Stimulated activated CD4-positive, alpha-beta T cell treated with anti-CD3 and anti-CD28 coated beads, Interleukin-15, amount 100 ng/mL, for 48 hours (primary cell): ENCODE results near the gene C3orf20.

Experiments used
- DNase-seq, 2 donors: peaks; one replicate each; pipeline ENCODE4 v3.0.0-alpha.2; 2020; ENCODE audit warnings: low read depth in 2 of 2

C3orf20 gene

DNA sequence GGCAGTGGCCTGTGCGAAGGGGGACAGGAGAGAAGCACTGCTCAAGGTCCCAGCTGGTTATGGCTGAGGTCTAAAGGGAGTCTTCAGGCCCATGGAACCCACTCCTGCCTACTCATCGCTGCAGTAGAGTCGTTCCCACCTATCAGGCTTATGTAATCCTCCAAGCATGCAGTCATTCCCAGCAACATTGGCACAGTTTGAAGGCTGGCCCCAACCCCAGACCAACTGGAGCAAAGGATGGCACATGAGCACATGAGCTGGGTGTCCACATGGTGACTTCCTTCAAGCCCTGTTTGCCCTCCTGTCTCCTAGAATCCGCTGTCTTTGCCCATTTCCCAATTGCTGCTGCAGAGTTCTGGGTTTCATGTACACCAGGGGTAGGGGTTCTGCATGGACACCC lies 83.4 kb downstream of the C3orf20 start:
- no peak for DNase-seq

- DNase-seq = no peak
Measured at GRCh38 chr3:14758959-14759358, 84.0 kb downstream of the C3orf20 start.

DNA sequence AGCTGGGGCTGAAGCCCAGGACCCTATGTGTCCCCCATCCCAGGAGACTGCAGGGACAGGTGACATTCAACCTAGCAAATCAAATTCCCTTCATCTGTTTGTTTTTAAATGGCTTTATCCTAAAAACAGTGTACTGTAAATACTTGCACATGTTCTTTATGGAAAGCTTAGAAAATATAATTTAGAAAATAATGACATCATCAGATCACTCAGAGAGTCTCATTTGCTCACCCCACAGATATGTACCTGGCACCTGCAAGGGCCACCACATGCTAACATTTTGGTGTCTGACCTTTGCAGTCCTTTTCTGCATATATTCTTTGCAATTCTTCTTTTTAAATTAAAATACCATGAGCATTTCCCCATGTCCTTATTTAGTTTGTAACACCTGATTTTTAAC lies 85.2 kb downstream of the C3orf20 start:
- DNase-seq = no peak

GRCh38 chr3:14761121-14761672 lies 86.3 kb downstream of the C3orf20 start:
- no peak for DNase-seq

DNA sequence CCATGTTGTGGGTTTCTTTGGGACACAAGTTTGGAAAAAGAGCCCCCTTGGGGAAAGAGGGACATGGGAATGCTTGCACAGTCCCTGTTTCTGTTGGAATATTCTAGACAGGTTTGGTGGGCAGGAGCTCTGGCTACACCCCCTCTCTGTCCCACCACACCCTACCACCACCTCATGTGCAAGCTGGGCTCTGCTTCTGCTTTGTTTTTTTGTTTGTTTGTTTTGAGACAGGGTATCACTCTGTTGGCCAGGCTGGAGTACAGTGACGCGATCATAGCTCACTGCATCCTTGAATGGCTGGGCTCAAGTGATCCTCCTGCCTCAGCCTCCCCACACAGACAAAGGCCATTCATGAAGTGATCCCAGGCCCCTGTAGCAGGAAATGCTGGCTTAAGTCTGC lies 86.9 kb downstream of the C3orf20 start:
- DNase-seq = no peak

DNA sequence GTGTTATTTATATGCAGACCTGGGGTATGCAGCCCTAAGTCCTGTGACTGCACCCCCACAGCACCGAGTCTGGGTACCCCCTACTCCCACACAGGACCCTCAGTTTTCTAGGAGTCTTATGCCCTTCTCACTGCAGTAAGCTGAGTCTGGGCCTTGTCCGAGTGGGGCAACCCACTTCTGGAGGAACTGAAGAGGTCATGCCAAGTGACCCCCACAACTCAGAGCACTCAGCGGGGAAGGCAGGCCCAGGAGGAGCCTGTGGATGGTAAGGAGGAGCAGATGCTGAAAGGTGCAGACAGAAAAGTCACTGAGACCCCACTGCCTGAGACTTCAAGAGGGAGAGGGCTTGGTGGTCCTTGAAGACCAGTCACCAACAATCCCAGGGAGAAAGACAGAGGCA lies 87.8 kb downstream of the C3orf20 start:
- DNase-seq = no peak

- no peak for DNase-seq
Measured at GRCh38 chr3:14764331-14765059, 89.6 kb downstream of the C3orf20 start.

- no peak for DNase-seq
Measured at GRCh38 chr3:14765060-14765400, 90.1 kb downstream of the C3orf20 start.

- no peak for DNase-seq
Measured at GRCh38 chr3:14765576-14766427, 90.9 kb downstream of the C3orf20 start.

DNA sequence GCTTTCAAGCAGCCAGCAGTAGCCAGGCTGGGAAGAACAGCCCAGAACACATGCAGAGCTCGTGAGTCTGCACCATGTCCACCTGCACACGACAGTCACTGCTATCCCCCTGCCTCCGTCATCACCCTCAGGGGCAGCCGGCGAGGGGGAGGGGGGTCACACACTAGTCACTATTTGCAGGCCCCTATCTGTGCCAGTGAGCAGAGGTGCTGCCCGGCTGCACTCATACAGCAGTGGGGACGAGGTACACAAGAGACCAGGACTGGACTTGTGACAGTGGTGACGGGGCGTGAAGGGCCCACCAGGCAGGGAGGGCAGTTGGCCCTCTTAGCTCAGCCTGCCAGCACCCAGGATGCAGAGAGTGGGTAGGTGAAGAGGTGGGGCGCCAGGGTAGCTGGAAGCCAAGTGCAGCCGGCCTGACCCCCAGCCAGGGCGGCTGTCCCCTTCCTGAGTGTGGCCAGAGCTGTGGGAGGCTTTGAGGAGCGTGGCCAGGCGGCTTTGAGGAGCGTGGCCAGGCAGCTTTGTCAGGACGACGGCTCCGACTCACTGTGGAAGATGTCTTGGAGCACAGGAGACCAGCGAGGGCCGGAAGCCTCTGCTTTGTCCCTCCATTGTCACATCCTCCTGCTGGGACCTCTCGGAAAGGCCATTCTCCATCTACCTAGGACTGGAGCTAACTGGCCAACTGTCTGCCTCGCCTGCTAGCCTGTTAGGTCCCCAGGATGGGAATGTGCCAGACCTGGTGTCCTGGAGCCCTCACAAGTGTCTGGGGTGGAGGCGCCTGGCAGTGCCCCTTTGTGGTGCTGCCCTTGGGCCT lies 91.7 kb downstream of the C3orf20 start:
- no peak for DNase-seq

- DNase-seq = no peak
Measured at GRCh38 chr3:14767245-14768051, 92.5 kb downstream of the C3orf20 start.

- no peak for DNase-seq
Measured at GRCh38 chr3:14768182-14768790, 93.3 kb downstream of the C3orf20 start.

DNA sequence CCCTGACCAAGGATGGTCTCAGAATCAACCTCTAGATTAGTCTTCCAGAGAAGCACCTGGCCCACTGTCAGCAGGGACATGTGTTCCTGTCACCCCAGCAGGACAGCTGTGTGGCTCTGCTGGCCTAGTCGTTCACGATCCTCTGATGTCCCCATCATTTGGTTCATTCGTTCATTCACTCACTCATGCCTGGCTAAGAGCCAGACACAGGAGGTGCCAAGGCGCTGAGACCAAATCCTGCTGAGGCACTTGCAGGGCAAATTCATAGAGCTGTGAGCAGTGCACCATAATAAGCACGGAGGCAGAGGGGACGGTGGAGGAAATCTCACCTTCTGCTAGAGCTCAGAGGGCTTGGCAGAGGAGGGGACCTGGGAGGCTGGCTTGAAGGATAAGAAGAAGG lies 93.9 kb downstream of the C3orf20 start:
- DNase-seq = no peak

DNA sequence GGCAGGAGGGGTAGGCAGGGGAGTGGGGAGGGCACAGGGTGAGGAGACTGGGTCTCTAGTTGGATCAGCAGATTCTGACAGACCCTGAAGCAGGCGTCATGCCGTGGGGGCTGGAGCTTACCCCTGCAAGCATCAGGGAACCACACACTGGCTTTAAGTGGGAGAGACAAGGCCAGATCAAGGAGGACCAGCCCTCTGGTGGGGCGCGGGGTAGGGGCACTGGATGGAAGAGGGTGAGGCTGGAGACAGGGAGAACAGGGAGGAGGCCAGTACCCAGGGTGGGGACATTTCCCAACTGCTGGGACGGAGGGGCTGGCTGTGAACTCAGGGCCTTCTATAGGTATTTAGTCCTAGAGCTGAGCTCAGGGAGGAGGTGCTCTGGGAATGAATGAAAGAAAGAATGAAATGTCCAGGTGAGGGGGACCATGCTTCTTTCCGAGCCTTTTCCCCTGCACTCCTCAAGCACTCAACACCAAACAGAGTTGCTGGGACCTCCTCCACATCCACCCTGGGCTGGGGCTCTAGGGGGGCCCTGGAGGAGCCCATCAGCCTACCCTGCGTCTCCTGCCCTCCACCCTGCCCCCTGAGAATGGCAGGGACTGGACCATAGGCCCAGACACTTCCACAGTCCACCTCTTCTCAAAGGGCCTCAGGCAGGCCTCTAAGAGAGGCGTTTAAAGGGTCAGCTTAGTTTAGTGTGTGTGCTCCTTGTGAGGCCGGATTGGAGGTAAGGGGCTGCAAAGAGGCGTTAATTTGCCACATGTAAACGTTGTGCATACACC lies 94.8 kb downstream of the C3orf20 start:
- DNase-seq = no peak

GRCh38 chr3:14770591-14770990 lies 95.7 kb downstream of the C3orf20 start:
- DNase-seq = no peak

DNA sequence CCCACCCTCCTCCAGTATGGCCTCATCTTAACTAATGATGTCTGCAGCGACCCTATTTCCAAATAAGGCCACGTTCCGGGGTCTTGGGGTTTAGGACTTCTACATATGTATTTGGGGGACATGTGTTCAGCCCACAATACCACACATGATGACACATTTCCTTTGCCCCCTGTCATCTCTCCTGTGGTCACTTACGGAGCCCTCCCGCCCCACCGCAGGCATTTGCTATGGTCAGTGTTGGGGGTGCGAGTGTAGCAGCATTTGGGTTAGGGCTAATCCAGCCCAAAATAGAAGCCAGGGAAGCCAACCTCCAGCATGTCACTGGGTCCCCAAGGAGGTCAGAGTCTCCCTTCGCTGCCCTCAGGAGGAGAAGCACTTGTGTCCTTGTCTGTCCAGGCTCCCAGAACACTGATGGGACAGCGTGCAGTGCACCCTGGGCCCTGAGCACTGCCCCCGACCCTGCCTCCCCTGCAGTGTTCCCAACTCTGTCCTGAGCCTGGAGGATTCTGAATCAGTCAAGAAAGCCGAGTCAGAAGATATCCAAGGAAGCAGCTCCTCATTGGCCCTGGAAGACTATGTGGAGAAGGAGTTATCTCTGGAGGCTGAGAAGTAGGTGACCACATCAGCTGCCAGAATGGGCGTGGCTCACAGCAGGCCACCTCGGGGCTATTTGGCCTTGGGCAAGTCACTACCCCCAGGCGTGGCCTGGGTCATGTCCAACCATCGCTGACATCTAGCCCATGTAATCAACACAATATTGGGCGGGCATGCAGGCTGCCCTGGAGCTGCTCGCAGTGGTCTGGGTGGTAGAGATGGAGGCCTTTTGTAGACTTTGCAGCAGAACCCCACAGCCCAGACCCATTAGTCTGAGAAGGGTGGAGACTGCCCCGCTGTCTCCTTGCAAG lies 96.9 kb downstream of the C3orf20 start:
- no peak for DNase-seq

- no peak for DNase-seq
Measured at GRCh38 chr3:14772533-14773138, 97.7 kb downstream of the C3orf20 start.

DNA sequence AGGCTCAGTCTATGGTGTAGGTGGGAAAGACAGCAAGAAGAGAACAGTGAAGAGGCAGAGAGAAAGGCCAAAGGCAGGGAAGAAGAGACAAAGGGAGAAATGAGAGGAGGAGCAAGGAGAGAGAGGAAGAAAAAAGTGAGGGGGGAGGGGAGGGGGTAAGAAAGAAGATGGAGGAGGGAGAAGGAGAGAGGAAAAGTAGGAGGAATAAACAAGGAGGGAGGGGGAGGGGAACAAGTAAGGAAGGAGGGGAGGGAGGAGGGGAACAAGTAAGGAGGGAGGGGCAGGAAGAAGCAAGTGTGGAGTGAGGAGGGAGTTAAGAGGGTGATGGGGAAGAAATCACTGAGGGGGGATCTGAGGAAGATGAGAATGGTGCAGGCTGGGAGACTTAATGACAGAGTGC lies 98.3 kb downstream of the C3orf20 start:
- DNase-seq = no peak

GRCh38 chr3:14773691-14774128 lies 98.8 kb downstream of the C3orf20 start:
- no peak for DNase-seq
